Measurements from ENCODE around the gene DMD. TPM values are rescaled to one million over a fixed set of nuclear protein-coding genes. Genes with fewer than 3 reads are reported as not detected.

The DMD gene
- total and polyA plus RNA-seq, 12 donors, result 28.5 to 228 (median 168) TPM

GRCh38 chrX:32571579-32571978 is 639.8 kb downstream of the DMD start:
- no peak for DNase-seq
- no peak for ATAC-seq
- WGBS, 2 donors, result 51 to 52% methylated on average over 2 of the region's 2 CpGs
- intact Hi-C loops (cut with DNase I), result no loop called here
- Histone ChIP-seq H3K27me3 (no peaks in the 10 kb centered on the region), H3K4me1 (no peaks in the 10 kb centered on the region), H3K36me3 (peaks cover 0 to 4% (median 0%) of the 10 kb centered on the region in 9 donors), H3K27ac (no peak overlapping the region), H3K4me3 (no peak overlapping the region), H3K9me3 (no peaks in the 10 kb centered on the region)
- no peak for TF ChIP-seq CTCF (IDR thresholded peaks at IDR 0.05)

GRCh38 chrX:32562261-32562660 is 649.1 kb downstream of the DMD start:
- Histone ChIP-seq H3K4me3 (no peak overlapping the region), H3K4me1 (no peaks in the 10 kb centered on the region), H3K9me3 (no peaks in the 10 kb centered on the region), H3K36me3 (peaks cover 0 to 20% (median 0%) of the 10 kb centered on the region in 9 donors), H3K27me3 (no peaks in the 10 kb centered on the region), H3K27ac (no peak overlapping the region)
- TF ChIP-seq CTCF (IDR thresholded peaks at IDR 0.05), result no peak
- DNase-seq, result no peak
- intact Hi-C loops (cut with DNase I), result no loop called here
- WGBS, 2 donors, result 73 to 76% methylated on average over 4 of the region's 4 CpGs
- no peak for ATAC-seq

- TF ChIP-seq CTCF (IDR thresholded peaks at IDR 0.05), result no peak
- H3K27me3 ChIP-seq, result no peaks in the 10 kb centered on the region
- peak overlapping the region in 1 of 10 donors; percentile 22 for H3K27ac ChIP-seq
- H3K36me3 ChIP-seq, result no peaks in the 10 kb centered on the region
- WGBS, 2 donors, result 27 to 41% methylated on average over 1 of the region's 1 CpG
- ATAC-seq, result peak in 5 of 8 donors; percentile 70 to 91 (median 74)
- H3K9me3 ChIP-seq, result no peaks in the 10 kb centered on the region
- no peak overlapping the region for H3K4me3 ChIP-seq
- DNase-seq, result peak in 1 of 2 donors; percentile 9
- H3K4me1 ChIP-seq, result no peaks in the 10 kb centered on the region
- intact Hi-C loops (cut with DNase I), result no loop called here
Measured at GRCh38 chrX:32545101-32545500, 666.2 kb downstream of the DMD start.

GRCh38 chrX:32538554-32538953 is 672.8 kb downstream of the DMD start:
- no peak overlapping the region for H3K27ac ChIP-seq
- peak in 3 of 8 donors; percentile 43 to 69 (median 64) for ATAC-seq
- no peak overlapping the region for H3K4me3 ChIP-seq

More at GRCh38 chrX:32538554-32538953, 672.8 kb downstream of the DMD start:
- Histone ChIP-seq H3K4me1 (peaks cover 0 to 7% (median 0%) of the 10 kb centered on the region in 9 donors), H3K27me3 (peaks cover 0 to 4% (median 0%) of the 10 kb centered on the region in 7 donors), H3K9me3 (no peaks in the 10 kb centered on the region), H3K36me3 (no peaks in the 10 kb centered on the region)
- 58 to 71% methylated on average over 8 of the region's 8 CpGs for WGBS, 2 donors
- intact Hi-C loops (cut with DNase I), result loop anchor here in 3 of 10 donors (10.0 kb wide), 3 partner anchors 56 to 796 kb away; no protein-coding TSS in a partner anchor
- no peak for DNase-seq
- TF ChIP-seq CTCF (IDR thresholded peaks at IDR 0.05), result no peak
